GM18907 (cell line): ENCODE results near the gene FXYD5.
"Not testable (repeated sequence)": the region's sequence is repeated elsewhere in the genome, so short reads cannot be mapped to it uniquely, and the experiment has no call there.

ENCODE experiments used
- ATAC-seq: cut with Tn5 transposase; IDR thresholded peaks from one replicate; pipeline ENCODE4 v1.9.1; 2021; ENCODE audit warnings: mild to moderate bottlenecking, moderate library complexity; ENCODE audit not compliant: unreplicated experiment

The FXYD5 gene

GRCh38 chr19:35119578-35120155 lies 34.9 kb upstream of the FXYD5 start:
- ATAC-seq: no peak

- no peak for ATAC-seq
Measured at GRCh38 chr19:35120492-35120891, 34.0 kb upstream of the FXYD5 start.

- no peak for ATAC-seq
Measured at GRCh38 chr19:35120898-35121297, 33.6 kb upstream of the FXYD5 start.

- ATAC-seq: no peak
Measured at GRCh38 chr19:35122687-35123551, 31.6 kb upstream of the FXYD5 start.

GRCh38 chr19:35123573-35123972 lies 31.0 kb upstream of the FXYD5 start:
- no peak for ATAC-seq

GRCh38 chr19:35124098-35125060 lies 30.2 kb upstream of the FXYD5 start:
- peak; percentile 77 for ATAC-seq

- ATAC-seq: no peak
Measured at GRCh38 chr19:35125270-35125717, 29.2 kb upstream of the FXYD5 start.

- no peak for ATAC-seq
Measured at GRCh38 chr19:35125749-35126623, 28.5 kb upstream of the FXYD5 start.

- no peak for ATAC-seq
Measured at GRCh38 chr19:35126624-35126959, 27.9 kb upstream of the FXYD5 start.

GRCh38 chr19:35127871-35128270 lies 26.7 kb upstream of the FXYD5 start:
- ATAC-seq: no peak

GRCh38 chr19:35128398-35129057 lies 26.0 kb upstream of the FXYD5 start:
- no peak for ATAC-seq

- ATAC-seq: not testable (repeated sequence)
Measured at GRCh38 chr19:35129724-35130274, 24.7 kb upstream of the FXYD5 start.

GRCh38 chr19:35130761-35131720 lies 23.5 kb upstream of the FXYD5 start:
- ATAC-seq: no peak

GRCh38 chr19:35132254-35132653 lies 22.3 kb upstream of the FXYD5 start:
- ATAC-seq: no peak

GRCh38 chr19:35133826-35134225 lies 20.7 kb upstream of the FXYD5 start:
- no peak for ATAC-seq

- ATAC-seq: no peak
Measured at GRCh38 chr19:35134601-35135242, 19.8 kb upstream of the FXYD5 start, which contains the start of gene LGI4. Gene LGI4, minus strand, starts transcription at chr19:35135059. Its CDS starts 379 bp downstream, at chr19:35134680.

GRCh38 chr19:35135389-35135909 lies 19.1 kb upstream of the FXYD5 start:
- peak; percentile 65 for ATAC-seq

- ATAC-seq: no peak
Measured at GRCh38 chr19:35136231-35136630, 18.3 kb upstream of the FXYD5 start.
